Tibial nerve (tissue), 3 donors: ENCODE results near the gene SLC39A11.

Experiments
- POLR2A ChIP-seq, 2 donors: fragments of 450-650 bp; IDR thresholded peaks; one replicate each; pipeline ENCODE4 v1.6.1; 2017; ENCODE audit warnings: antibody characterized with exemption in 2 of 2, mild to moderate bottlenecking in 2 of 2, moderate library complexity in 2 of 2
- TF ChIP-seq, protein P1 (sequence below), 5 experiments: fragments of 200-600 bp in 3 of 5; fragments of 450-650 bp in 2 of 5; sonication (generic) in 3 of 5; IDR thresholded peaks; one replicate each; pipeline ENCODE4 v1.5.1; 2016 to 2019; ENCODE audit warnings: antibody characterized with exemption in 5 of 5, mild to moderate bottlenecking in 3 of 5, moderate library complexity in 2 of 5

DNA sequence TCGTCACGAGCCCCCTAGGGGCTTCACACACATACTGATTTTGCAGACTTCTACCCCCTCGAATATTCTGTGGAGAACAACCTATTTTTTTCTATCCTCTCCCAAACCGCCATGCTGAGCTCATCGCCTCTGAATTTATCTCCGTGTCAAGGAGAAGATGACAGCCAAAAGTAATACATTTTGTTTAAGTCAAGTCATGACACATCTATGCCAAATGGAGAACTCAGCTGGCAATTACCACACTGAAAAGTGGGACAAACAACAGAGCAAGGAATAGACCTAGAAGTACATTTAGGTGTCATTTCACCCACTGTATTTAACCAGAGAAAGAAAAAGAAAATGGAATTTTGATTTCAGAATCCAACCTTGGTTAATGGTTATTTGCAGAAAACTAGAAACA, 260.2 kb downstream of the SLC39A11 start:
- TF ChIP-seq, protein P1, sequence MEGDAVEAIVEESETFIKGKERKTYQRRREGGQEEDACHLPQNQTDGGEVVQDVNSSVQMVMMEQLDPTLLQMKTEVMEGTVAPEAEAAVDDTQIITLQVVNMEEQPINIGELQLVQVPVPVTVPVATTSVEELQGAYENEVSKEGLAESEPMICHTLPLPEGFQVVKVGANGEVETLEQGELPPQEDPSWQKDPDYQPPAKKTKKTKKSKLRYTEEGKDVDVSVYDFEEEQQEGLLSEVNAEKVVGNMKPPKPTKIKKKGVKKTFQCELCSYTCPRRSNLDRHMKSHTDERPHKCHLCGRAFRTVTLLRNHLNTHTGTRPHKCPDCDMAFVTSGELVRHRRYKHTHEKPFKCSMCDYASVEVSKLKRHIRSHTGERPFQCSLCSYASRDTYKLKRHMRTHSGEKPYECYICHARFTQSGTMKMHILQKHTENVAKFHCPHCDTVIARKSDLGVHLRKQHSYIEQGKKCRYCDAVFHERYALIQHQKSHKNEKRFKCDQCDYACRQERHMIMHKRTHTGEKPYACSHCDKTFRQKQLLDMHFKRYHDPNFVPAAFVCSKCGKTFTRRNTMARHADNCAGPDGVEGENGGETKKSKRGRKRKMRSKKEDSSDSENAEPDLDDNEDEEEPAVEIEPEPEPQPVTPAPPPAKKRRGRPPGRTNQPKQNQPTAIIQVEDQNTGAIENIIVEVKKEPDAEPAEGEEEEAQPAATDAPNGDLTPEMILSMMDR (IDR thresholded peaks at IDR 0.05): no peak
- TF ChIP-seq POLR2A (IDR thresholded peaks at IDR 0.05): no peak
